HEK293 (cell line): ENCODE results near the gene FIGLA.

ENCODE experiments used
- CTCF ChIA-PET: fragments of 350-600 bp; formaldehyde crosslinking; extraction: SDS; loops from one replicate; lab custom pipeline; 2021; ENCODE audit warnings: antibody characterized with exemption; lab: Yijun Ruan, JAX
- POLR2A ChIA-PET: fragments of 300-600 bp; formaldehyde crosslinking; extraction: SDS; loops from one replicate; lab custom pipeline; 2020; ENCODE audit warnings: antibody characterized with exemption, inconsistent platforms; lab: Yijun Ruan, JAX
- H3K27ac ChIP-seq: fragments of 200-500 bp; sonication (Bioruptor generic); 2 replicates; pipeline ENCODE4 v1.5.1; 2014; ENCODE audit warnings: low read depth, low read length, control low read depth, inconsistent platforms; ENCODE audit errors: extremely low read depth
- H3K36me3 ChIP-seq, 2 experiments: fragments of 200-500 bp in 1 of 2; sonication (Bioruptor generic) in 1 of 2; 1 replicate in 1 of 2; 2 replicates in 1 of 2; pipeline ENCODE4 v1.5.1; 2014 to 2017; ENCODE audit warnings: inconsistent platforms in 2 of 2, low read length in 2 of 2; ENCODE audit not compliant: control insufficient read depth in 2 of 2, insufficient read depth in 1 of 2
- H3K4me1 ChIP-seq: fragments of 200-500 bp; sonication (Bioruptor generic); 2 replicates; pipeline ENCODE4 v1.5.1; 2014; ENCODE audit warnings: mild to moderate bottlenecking, low read length, inconsistent platforms; ENCODE audit not compliant: control insufficient read depth, insufficient read depth
- H3K4me3 ChIP-seq: 2 replicates; pipeline ENCODE4 v1.5.1; 2011; ENCODE audit warnings: low read depth, mild to moderate bottlenecking, control low read depth, low read length, moderate library complexity
- H3K9me3 ChIP-seq: fragments of 200-500 bp; sonication (Bioruptor generic); 2 replicates; pipeline ENCODE4 v1.5.1; 2014; ENCODE audit warnings: low read depth, low read length, inconsistent platforms; ENCODE audit not compliant: control insufficient read depth, insufficient read depth
- FEZF1 ChIP-seq: fragments of 450-650 bp; formaldehyde crosslinking; IDR thresholded peaks from 2 replicates; pipeline ENCODE4 v1.5.1; 2016; ENCODE audit warnings: missing biosample characterization, missing genetic modification characterization
- HOXD13 ChIP-seq: sonication (generic); formaldehyde crosslinking; IDR thresholded peaks from 2 replicates; pipeline ENCODE4 v1.8.0; 2022; ENCODE audit warnings: missing genetic modification reagents, borderline replicate concordance
- SCRT2 ChIP-seq: fragments of 450-650 bp; formaldehyde crosslinking; IDR thresholded peaks from 2 replicates; pipeline ENCODE4 v1.5.1; 2016; ENCODE audit warnings: missing biosample characterization, missing genetic modification characterization
- ZBTB20 ChIP-seq: fragments of 450-650 bp; formaldehyde crosslinking; IDR thresholded peaks from 2 replicates; pipeline ENCODE4 v1.5.1; 2016; ENCODE audit warnings: missing biosample characterization, missing genetic modification characterization
- ZNF155 ChIP-seq: fragments of 450-650 bp; formaldehyde crosslinking; IDR thresholded peaks from 2 replicates; pipeline ENCODE4 v1.5.1; 2016; ENCODE audit warnings: missing biosample characterization, missing genetic modification characterization
- ZNF175 ChIP-seq: fragments of 450-650 bp; formaldehyde crosslinking; IDR thresholded peaks from 2 replicates; pipeline ENCODE4 v1.5.1; 2016; ENCODE audit warnings: missing biosample characterization, missing genetic modification characterization
- ZNF184 ChIP-seq: fragments of 450-650 bp; IDR thresholded peaks from 2 replicates; pipeline ENCODE4 v1.5.1; 2018; ENCODE audit warnings: missing biosample characterization, mild to moderate bottlenecking, missing genetic modification characterization
- ZNF23 ChIP-seq: fragments of 450-650 bp; formaldehyde crosslinking; IDR thresholded peaks from 2 replicates; pipeline ENCODE4 v1.5.1; 2016; ENCODE audit warnings: missing biosample characterization, missing genetic modification characterization, borderline replicate concordance
- ZNF366 ChIP-seq: fragments of 450-650 bp; formaldehyde crosslinking; conservative IDR thresholded peaks from 2 replicates; pipeline ENCODE4 v1.5.1; 2016; ENCODE audit warnings: missing biosample characterization, missing genetic modification characterization
- ZNF48 ChIP-seq: fragments of 450-650 bp; formaldehyde crosslinking; IDR thresholded peaks from 2 replicates; pipeline ENCODE4 v1.5.1; 2016; ENCODE audit warnings: missing biosample characterization, missing genetic modification characterization
- ZNF510 ChIP-seq: fragments of 450-650 bp; formaldehyde crosslinking; IDR thresholded peaks from 2 replicates; pipeline ENCODE4 v1.5.1; 2018; ENCODE audit warnings: mild to moderate bottlenecking, missing genetic modification characterization, missing biosample characterization; ENCODE audit not compliant: insufficient replicate concordance
- ZNF530 ChIP-seq: fragments of 450-650 bp; formaldehyde crosslinking; IDR thresholded peaks from 2 replicates; pipeline ENCODE4 v1.5.1; 2016; ENCODE audit warnings: low read depth, missing biosample characterization, missing genetic modification characterization
- ZNF548 ChIP-seq: fragments of 450-650 bp; formaldehyde crosslinking; IDR thresholded peaks from 2 replicates; pipeline ENCODE4 v1.5.1; 2016; ENCODE audit warnings: missing biosample characterization, missing genetic modification characterization
- ZNF791 ChIP-seq: fragments of 450-650 bp; formaldehyde crosslinking; IDR thresholded peaks from 2 replicates; pipeline ENCODE4 v1.5.1; 2016; ENCODE audit warnings: missing biosample characterization, missing genetic modification characterization
- TF ChIP-seq, protein P1 (sequence below): fragments of 450-650 bp; formaldehyde crosslinking; IDR thresholded peaks from 2 replicates; pipeline ENCODE4 v1.5.1; 2016; ENCODE audit warnings: missing biosample characterization, missing genetic modification characterization, low read depth
- TF ChIP-seq, protein P2 (sequence below): fragments of 450-650 bp; formaldehyde crosslinking; IDR thresholded peaks from 2 replicates; pipeline ENCODE4 v1.5.1; 2016; ENCODE audit warnings: missing biosample characterization, missing genetic modification characterization
- TF ChIP-seq, protein P3 (sequence below): fragments of 450-650 bp; formaldehyde crosslinking; IDR thresholded peaks from 2 replicates; pipeline ENCODE4 v1.5.1; 2016; ENCODE audit warnings: missing biosample characterization, missing genetic modification characterization, borderline replicate concordance
- TF ChIP-seq, protein P4 (sequence below): fragments of 450-650 bp; formaldehyde crosslinking; IDR thresholded peaks from 2 replicates; pipeline ENCODE4 v1.5.1; 2016; ENCODE audit warnings: missing biosample characterization, missing genetic modification characterization
- TF ChIP-seq, protein P5 (sequence below): fragments of 450-650 bp; formaldehyde crosslinking; IDR thresholded peaks from 2 replicates; pipeline ENCODE4 v1.5.1; 2017; ENCODE audit warnings: missing biosample characterization, missing genetic modification characterization

Gene FIGLA

DNA sequence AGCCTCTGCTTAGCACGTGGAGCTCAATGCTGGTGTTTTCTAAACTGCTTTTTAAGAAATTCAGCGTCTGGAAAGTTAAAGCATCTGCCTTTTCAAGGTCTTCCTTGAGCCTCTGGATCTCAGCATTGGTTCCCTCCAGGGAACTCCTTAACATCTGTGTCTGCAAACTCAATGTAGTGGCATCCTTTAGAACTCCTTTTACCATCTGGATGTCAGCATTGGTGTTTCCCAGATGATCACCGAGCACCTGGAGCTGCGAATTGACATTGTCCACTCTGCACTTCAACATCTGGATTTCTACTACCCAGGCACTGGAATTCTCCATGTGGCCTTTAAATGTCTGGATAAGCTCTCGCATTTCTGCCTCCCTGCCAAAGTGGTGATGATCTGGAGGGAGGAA, 26.3 kb upstream of the FIGLA start:
- no peaks in the 10 kb centered on the region for H3K9me3 ChIP-seq
- TF ChIP-seq ZNF366 (tag by site-specific recombination) (no peak), ZNF510 (tag by site-specific recombination) (no peak), HOXD13 (no peak), ZBTB20 (no peak), ZNF548 (tag by site-specific recombination) (no peak), ZNF175 (no peak)
- TF ChIP-seq, protein P1, sequence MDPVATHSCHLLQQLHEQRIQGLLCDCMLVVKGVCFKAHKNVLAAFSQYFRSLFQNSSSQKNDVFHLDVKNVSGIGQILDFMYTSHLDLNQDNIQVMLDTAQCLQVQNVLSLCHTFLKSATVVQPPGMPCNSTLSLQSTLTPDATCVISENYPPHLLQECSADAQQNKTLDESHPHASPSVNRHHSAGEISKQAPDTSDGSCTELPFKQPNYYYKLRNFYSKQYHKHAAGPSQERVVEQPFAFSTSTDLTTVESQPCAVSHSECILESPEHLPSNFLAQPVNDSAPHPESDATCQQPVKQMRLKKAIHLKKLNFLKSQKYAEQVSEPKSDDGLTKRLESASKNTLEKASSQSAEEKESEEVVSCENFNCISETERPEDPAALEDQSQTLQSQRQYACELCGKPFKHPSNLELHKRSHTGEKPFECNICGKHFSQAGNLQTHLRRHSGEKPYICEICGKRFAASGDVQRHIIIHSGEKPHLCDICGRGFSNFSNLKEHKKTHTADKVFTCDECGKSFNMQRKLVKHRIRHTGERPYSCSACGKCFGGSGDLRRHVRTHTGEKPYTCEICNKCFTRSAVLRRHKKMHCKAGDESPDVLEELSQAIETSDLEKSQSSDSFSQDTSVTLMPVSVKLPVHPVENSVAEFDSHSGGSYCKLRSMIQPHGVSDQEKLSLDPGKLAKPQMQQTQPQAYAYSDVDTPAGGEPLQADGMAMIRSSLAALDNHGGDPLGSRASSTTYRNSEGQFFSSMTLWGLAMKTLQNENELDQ (tag by site-specific recombination): no peak
- TF ChIP-seq, protein P2, sequence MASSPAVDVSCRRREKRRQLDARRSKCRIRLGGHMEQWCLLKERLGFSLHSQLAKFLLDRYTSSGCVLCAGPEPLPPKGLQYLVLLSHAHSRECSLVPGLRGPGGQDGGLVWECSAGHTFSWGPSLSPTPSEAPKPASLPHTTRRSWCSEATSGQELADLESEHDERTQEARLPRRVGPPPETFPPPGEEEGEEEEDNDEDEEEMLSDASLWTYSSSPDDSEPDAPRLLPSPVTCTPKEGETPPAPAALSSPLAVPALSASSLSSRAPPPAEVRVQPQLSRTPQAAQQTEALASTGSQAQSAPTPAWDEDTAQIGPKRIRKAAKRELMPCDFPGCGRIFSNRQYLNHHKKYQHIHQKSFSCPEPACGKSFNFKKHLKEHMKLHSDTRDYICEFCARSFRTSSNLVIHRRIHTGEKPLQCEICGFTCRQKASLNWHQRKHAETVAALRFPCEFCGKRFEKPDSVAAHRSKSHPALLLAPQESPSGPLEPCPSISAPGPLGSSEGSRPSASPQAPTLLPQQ (tag by site-specific recombination): no peak
- TF ChIP-seq, protein P3, sequence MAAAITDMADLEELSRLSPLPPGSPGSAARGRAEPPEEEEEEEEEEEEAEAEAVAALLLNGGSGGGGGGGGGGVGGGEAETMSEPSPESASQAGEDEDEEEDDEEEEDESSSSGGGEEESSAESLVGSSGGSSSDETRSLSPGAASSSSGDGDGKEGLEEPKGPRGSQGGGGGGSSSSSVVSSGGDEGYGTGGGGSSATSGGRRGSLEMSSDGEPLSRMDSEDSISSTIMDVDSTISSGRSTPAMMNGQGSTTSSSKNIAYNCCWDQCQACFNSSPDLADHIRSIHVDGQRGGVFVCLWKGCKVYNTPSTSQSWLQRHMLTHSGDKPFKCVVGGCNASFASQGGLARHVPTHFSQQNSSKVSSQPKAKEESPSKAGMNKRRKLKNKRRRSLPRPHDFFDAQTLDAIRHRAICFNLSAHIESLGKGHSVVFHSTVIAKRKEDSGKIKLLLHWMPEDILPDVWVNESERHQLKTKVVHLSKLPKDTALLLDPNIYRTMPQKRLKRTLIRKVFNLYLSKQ (tag by site-specific recombination): no peak
- no peak overlapping the region for H3K4me3 ChIP-seq
- no peaks in the 10 kb centered on the region for H3K4me1 ChIP-seq
- H3K36me3 ChIP-seq: no peaks in the 10 kb centered on the region
- POLR2A ChIA-PET: no interaction called here
- no peak overlapping the region for H3K27ac ChIP-seq
- CTCF ChIA-PET: interaction anchor here (0.6 to 1.0 kb wide), 4 partner anchors 9 to 127 kb away, joined by 3 read pairs; no protein-coding TSS in a partner anchor

DNA sequence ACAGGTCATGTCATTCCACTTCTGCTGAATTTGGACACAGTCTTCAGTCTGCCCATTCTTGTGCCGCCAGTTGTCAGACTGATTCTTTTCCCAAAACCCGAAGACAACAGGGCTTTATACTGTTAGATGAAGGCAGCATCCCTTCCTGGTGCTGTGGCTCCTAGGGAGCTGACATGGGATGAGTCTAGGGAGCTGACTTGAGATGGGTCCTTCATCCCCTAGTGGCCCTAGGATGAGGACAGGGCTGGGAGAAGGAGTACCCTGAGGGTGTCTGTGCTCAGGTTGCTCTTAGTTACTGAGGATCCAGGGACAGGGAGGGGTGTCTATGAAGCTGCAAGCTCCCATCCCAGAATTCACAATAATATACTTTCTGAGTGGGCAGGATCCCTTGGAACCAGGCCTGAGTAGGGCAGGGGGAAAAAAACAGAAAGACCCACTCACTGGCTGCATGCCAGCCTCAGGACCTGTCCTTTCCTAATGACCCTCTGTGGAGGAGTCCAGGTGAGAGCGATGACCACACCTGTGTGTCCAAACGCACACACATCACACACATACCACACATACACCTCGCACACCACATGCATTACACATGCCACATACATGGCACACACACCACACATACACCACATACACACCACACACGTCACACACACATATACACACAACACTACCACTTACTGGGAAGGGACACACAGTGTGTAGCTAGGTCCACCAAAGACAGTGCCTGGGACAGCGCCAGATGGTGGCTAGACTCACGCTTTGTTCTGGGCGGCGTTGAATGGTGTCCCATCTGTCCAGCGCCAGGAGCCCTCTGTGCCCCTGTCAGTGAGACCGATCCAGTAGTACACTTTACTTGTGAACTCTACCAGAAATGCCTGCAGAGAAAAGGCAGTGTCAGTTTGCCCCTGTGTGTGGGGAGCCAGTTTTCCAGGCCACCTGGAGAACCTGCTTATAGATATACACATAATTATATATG, 18.8 kb upstream of the FIGLA start:
- ChIA-PET CTCF (interaction anchor here (0.6 to 1.6 kb wide), 3 partner anchors 24 to 471 kb away, joined by 3 to 6 read pairs (median 3); no protein-coding TSS in a partner anchor), POLR2A (no interaction called here)
- no peak overlapping the region for H3K27ac ChIP-seq
- no peaks in the 10 kb centered on the region for H3K4me1 ChIP-seq
- no peak overlapping the region for H3K4me3 ChIP-seq
- H3K36me3 ChIP-seq: no peaks in the 10 kb centered on the region
- TF ChIP-seq, protein P4, sequence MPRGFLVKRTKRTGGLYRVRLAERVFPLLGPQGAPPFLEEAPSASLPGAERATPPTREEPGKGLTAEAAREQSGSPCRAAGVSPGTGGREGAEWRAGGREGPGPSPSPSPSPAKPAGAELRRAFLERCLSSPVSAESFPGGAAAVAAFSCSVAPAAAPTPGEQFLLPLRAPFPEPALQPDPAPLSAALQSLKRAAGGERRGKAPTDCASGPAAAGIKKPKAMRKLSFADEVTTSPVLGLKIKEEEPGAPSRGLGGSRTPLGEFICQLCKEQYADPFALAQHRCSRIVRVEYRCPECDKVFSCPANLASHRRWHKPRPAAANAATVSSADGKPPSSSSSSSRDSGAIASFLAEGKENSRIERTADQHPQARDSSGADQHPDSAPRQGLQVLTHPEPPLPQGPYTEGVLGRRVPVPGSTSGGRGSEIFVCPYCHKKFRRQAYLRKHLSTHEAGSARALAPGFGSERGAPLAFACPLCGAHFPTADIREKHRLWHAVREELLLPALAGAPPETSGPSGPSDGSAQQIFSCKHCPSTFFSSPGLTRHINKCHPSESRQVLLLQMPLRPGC: no peak
- no peak for TF ChIP-seq ZNF530 (tag by site-specific recombination)
- TF ChIP-seq FEZF1: no peak
- TF ChIP-seq ZNF48: no peak
- no peak for TF ChIP-seq ZNF184 (tag by site-specific recombination)
- TF ChIP-seq SCRT2 (tag by site-specific recombination): no peak
- no peak for TF ChIP-seq ZNF791
- TF ChIP-seq, protein P5, sequence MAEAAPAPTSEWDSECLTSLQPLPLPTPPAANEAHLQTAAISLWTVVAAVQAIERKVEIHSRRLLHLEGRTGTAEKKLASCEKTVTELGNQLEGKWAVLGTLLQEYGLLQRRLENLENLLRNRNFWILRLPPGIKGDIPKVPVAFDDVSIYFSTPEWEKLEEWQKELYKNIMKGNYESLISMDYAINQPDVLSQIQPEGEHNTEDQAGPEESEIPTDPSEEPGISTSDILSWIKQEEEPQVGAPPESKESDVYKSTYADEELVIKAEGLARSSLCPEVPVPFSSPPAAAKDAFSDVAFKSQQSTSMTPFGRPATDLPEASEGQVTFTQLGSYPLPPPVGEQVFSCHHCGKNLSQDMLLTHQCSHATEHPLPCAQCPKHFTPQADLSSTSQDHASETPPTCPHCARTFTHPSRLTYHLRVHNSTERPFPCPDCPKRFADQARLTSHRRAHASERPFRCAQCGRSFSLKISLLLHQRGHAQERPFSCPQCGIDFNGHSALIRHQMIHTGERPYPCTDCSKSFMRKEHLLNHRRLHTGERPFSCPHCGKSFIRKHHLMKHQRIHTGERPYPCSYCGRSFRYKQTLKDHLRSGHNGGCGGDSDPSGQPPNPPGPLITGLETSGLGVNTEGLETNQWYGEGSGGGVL (tag by site-specific recombination): no peak
- no peak for TF ChIP-seq ZNF155 (tag by site-specific recombination)
- TF ChIP-seq ZNF23 (tag by site-specific recombination): no peak
- H3K9me3 ChIP-seq: no peaks in the 10 kb centered on the region
